Measurements from ENCODE around the gene ADGRV1. TPM values are rescaled to one million over a fixed set of nuclear protein-coding genes. Genes with fewer than 3 reads are reported as not detected.

Gene ADGRV1
- total RNA-seq, 1 donor from 2014 or later = 18.2 TPM

DNA sequence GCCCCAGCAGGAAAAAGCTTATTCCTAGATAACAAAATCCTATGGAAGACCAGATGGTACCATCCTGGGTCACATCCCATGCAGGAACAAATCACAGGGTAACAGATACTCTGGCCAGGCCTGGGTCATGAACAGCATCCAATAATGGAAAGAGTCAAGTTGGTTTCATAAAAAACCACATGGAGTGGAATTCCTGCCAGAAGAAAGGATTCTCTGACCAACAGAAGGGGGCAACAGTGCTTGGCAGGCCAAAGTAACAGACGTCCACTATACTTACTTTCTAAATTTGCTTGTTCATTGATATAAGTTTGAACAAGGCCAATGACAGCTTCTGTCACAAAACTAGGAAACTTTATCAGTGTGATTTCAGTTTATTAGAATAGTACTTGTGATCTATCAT is 551.0 kb downstream of the ADGRV1 start:
- Mint-ChIP-seq H3K4me3 (ENCODE audit: unreplicated experiment) (no peak overlapping the region), H3K4me1 (ENCODE audit: low read depth, unreplicated experiment) (peaks cover 18% of the 10 kb centered on the region), H3K9me3 (ENCODE audit: unreplicated experiment) (peaks cover 3% of the 10 kb centered on the region), H3K27me3 (ENCODE audit: unreplicated experiment) (no peaks in the 10 kb centered on the region), H3K36me3 (ENCODE audit: unreplicated experiment) (peaks cover 7% of the 10 kb centered on the region), H3K27ac (ENCODE audit: unreplicated experiment) (no peak overlapping the region)
- no peak for DNase-seq
- TF ChIP-seq, protein P1, sequence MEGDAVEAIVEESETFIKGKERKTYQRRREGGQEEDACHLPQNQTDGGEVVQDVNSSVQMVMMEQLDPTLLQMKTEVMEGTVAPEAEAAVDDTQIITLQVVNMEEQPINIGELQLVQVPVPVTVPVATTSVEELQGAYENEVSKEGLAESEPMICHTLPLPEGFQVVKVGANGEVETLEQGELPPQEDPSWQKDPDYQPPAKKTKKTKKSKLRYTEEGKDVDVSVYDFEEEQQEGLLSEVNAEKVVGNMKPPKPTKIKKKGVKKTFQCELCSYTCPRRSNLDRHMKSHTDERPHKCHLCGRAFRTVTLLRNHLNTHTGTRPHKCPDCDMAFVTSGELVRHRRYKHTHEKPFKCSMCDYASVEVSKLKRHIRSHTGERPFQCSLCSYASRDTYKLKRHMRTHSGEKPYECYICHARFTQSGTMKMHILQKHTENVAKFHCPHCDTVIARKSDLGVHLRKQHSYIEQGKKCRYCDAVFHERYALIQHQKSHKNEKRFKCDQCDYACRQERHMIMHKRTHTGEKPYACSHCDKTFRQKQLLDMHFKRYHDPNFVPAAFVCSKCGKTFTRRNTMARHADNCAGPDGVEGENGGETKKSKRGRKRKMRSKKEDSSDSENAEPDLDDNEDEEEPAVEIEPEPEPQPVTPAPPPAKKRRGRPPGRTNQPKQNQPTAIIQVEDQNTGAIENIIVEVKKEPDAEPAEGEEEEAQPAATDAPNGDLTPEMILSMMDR (IDR thresholded peaks at IDR 0.05; ENCODE audit: partially characterized antibody, unreplicated experiment) = no peak

DNA sequence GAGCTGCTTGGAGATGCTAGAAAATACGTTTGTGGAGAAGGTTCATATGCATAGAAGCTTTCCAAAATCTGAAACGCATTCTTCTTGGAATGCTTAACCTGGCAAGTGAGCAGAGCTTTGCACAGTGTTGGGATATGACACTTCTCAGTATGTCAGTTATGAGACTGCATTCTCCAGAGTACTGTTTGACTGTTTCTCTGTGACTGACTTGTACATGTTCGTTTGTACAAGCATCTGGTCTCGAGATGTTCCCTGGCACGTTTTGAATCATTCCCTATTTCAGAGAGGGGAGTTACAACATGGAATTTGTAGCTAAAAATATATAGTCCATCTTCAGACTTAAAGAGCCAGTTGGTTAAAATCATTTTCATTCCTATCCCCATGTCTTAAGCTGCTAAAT is 552.1 kb downstream of the ADGRV1 start:
- H3K36me3 Mint-ChIP-seq (ENCODE audit: unreplicated experiment) = no peaks in the 10 kb centered on the region
- DNase-seq = no peak
- TF ChIP-seq, protein P1 (IDR thresholded peaks at IDR 0.05; ENCODE audit: partially characterized antibody, unreplicated experiment) = no peak
- H3K4me1 Mint-ChIP-seq (ENCODE audit: low read depth, unreplicated experiment) = peaks cover 18% of the 10 kb centered on the region
- H3K27me3 Mint-ChIP-seq (ENCODE audit: unreplicated experiment) = peaks cover 2% of the 10 kb centered on the region
- no peak overlapping the region for H3K4me3 Mint-ChIP-seq (ENCODE audit: unreplicated experiment)
- peaks cover 5% of the 10 kb centered on the region for H3K9me3 Mint-ChIP-seq (ENCODE audit: unreplicated experiment)
- no peak overlapping the region for H3K27ac Mint-ChIP-seq (ENCODE audit: unreplicated experiment)

DNA sequence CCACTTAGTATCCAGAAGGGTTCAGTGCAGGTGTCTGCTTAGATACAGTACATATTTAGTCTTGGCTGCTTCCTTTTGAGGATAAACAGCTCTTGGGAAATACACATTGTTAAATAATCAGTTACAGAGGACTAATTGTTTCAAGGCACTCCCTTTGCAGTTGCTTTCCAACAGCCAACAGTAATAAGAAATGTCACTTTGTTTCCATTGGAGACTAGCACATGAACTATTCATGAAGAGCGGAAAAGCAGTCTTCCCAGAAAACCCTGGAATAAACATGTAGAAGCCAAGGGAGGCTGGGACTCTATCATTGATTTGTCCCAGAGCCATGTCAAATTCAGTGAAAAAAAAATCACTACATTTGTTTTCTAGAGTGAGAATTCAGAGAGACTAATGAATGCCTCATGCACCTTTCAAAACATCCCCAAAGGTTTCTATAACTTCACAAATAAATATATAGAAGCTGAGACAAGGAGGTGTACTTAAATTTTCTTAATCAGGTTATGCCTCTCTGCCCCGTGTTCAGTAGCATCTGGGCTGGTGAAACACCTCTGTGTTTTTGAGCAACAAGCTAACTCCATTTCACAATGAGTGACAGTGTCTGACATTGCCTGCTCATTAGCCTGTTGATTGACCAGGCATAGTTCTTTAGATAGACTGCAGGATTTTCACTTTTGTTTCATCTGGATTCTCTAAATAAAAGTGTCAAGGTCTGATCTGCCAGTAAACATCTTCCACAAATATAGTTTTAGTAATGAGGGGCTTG is 553.1 kb downstream of the ADGRV1 start:
- no peak for DNase-seq
- Mint-ChIP-seq H3K4me1 (ENCODE audit: low read depth, unreplicated experiment) (peaks cover 16% of the 10 kb centered on the region), H3K27ac (ENCODE audit: unreplicated experiment) (no peak overlapping the region), H3K36me3 (ENCODE audit: unreplicated experiment) (no peaks in the 10 kb centered on the region), H3K27me3 (ENCODE audit: unreplicated experiment) (peaks cover 2% of the 10 kb centered on the region), H3K4me3 (ENCODE audit: unreplicated experiment) (no peak overlapping the region), H3K9me3 (ENCODE audit: unreplicated experiment) (peaks cover 4% of the 10 kb centered on the region)
- TF ChIP-seq, protein P1 (IDR thresholded peaks at IDR 0.05; ENCODE audit: partially characterized antibody, unreplicated experiment) = no peak

DNA sequence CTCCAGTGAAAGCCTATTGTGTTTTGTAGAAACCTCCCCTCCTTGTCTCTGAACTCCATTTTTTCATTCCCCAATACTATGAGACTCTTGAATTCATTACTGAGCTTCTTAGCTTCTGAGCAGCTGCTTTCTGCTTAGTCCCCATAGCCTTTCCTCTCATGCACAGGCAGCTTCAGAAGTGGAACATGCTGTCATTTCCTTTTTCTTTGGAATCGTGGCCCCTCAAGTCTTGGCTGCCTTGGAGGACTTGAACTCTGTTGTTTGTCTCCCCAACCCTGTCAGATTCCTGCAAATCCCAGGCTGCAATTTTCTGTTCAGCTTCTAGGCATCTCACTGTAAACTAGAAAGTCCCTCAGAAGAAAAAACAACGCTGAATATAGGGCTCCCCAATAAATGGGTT is 556.1 kb downstream of the ADGRV1 start:
- H3K27me3 Mint-ChIP-seq (ENCODE audit: unreplicated experiment) = peaks cover 2% of the 10 kb centered on the region
- no peak for DNase-seq
- no peak overlapping the region for H3K27ac Mint-ChIP-seq (ENCODE audit: unreplicated experiment)
- peaks cover 3% of the 10 kb centered on the region for H3K9me3 Mint-ChIP-seq (ENCODE audit: unreplicated experiment)
- TF ChIP-seq, protein P1 (IDR thresholded peaks at IDR 0.05; ENCODE audit: partially characterized antibody, unreplicated experiment) = no peak
- H3K36me3 Mint-ChIP-seq (ENCODE audit: unreplicated experiment) = no peaks in the 10 kb centered on the region
- peaks cover 9% of the 10 kb centered on the region for H3K4me1 Mint-ChIP-seq (ENCODE audit: low read depth, unreplicated experiment)
- H3K4me3 Mint-ChIP-seq (ENCODE audit: unreplicated experiment) = no peak overlapping the region

DNA sequence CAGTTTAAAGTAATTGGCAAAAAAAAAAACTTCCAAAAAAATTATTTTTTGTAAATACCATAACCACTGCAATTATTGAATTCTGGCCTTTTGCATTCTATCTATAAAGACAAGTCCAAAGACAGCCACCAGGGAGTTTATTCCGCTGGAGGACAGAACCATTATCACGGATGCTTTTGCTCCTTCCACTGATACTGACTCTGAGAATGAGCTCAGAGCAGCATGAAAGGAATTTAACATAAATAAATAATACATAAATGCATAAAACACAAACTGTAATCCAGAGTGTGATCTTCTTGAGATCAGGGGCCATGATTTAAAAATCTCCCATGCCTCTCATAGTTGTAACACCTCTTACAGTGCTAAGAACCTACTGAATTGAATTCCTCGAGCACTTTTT is 559.8 kb downstream of the ADGRV1 start:
- Mint-ChIP-seq H3K27ac (ENCODE audit: unreplicated experiment) (no peak overlapping the region), H3K27me3 (ENCODE audit: unreplicated experiment) (peaks cover 2% of the 10 kb centered on the region), H3K9me3 (ENCODE audit: unreplicated experiment) (peaks cover 3% of the 10 kb centered on the region), H3K4me3 (ENCODE audit: unreplicated experiment) (no peak overlapping the region), H3K36me3 (ENCODE audit: unreplicated experiment) (no peaks in the 10 kb centered on the region), H3K4me1 (ENCODE audit: low read depth, unreplicated experiment) (no peaks in the 10 kb centered on the region)
- DNase-seq = no peak
- TF ChIP-seq, protein P1 (IDR thresholded peaks at IDR 0.05; ENCODE audit: partially characterized antibody, unreplicated experiment) = peak; percentile 17

Data from glutamatergic neuron (in vitro differentiated cells).